Vein endothelial cell (primary cell): Measurements from ENCODE around the gene MPG. TPM values are rescaled to one million over a fixed set of nuclear protein-coding genes. Genes with fewer than 3 reads are reported as not detected.

Source experiments
- small RNA-seq: library from RNA; depleted of rRNA; stranded (forward); fragments of <200 nt; gene quantifications from one replicate; pipeline ENCODE3, GENCODE V24; 2012
- total RNA-seq: library from RNA; depleted of rRNA; stranded (reverse); fragments of >200 nt; gene quantifications from 2 replicates; pipeline ENCODE4 v1.2.3, GENCODE V29; 2012

MPG gene, protein sequence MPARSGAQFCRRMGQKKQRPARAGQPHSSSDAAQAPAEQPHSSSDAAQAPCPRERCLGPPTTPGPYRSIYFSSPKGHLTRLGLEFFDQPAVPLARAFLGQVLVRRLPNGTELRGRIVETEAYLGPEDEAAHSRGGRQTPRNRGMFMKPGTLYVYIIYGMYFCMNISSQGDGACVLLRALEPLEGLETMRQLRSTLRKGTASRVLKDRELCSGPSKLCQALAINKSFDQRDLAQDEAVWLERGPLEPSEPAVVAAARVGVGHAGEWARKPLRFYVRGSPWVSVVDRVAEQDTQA
- 108 and 171 TPM in 2 replicates for total RNA-seq

GRCh38 chr16:77807-78443 lies at the start of gene MPG:
MPG (plus strand) TSS chr16:78225; CDS start chr16:78310, 85 bp downstream.

GRCh38 chr16:53346-54236 lies 24.4 kb upstream of the MPG start, which contains the start of the genes POLR3K and SNRNP25:
POLR3K (minus strand) TSS chr16:53608; CDS start chr16:53586, 22 bp downstream.
SNRNP25 (plus strand) TSS chr16:53828; CDS start chr16:54017, 189 bp downstream.

DNA sequence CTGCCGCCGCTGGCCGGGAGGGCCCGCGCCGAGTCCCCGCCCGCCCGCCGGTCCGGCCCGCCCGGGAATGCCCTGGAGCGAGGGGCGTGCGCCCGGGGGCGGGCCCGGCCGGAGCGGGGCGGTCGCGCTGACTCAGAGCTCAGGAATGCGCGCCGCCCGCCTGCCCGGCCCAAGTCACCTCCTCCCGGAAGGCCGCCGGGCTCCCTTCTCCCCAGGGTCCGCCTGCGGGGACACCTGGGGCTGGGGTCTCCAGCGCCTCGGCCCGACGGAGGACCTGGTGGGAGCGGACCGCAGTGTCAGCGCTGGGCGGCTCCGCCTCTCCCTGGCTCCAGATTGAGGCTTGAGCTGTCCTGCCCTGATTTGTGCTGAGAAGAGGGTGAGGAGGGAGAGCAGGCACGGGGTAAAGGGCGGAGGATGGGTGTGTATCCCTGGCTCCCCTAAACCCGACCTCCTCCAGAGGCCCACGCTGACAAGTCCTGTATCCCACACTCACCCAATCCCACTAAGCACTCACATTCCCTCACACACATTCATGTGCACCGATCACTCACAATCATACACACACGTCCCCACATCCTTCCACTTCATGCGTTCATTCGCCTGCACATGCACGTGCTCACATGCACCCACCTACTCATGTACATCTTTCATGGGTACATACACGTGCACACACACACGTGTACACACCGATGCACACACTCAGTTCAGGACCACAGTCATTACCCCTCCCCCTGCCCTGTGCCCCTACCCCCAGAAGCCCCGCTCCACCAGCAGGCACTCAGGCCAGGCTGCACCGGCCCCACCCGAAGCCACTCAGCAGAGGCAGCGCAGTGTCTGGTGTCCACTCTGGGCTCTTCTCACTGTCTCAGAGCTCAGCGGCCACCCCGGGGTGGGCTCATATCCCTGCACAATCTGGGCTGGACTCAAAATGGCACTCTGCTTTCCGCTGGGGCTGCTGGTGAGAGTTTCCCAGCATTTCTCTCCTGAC lies 5.2 kb upstream of the MPG start, which contains the start of gene RHBDF1:
RHBDF1 (minus strand) TSS at position 71 of the 988 bp plus-strand sequence. CDS start 7,616 bp downstream, outside the sequence.

Small RNA genes within 50 kb of the gene (small RNA-seq; reads per million reads assigned to genes)
- not detected for gene Z69720.2

Other genes starting within 250 kb of the MPG start
- gene POLR3K, start 24.6 kb upstream of the MPG start, total RNA-seq = 4.9 and 5.2 TPM in 2 replicates
- 18.3 and 22.1 TPM in 2 replicates for gene SNRNP25, start 24.4 kb upstream of the MPG start, total RNA-seq
- gene RHBDF1, start 5.6 kb upstream of the MPG start, total RNA-seq = 27.1 and 29.2 TPM in 2 replicates
- gene NPRL3, start 60.4 kb downstream of the MPG start, total RNA-seq = 13.5 and 14.7 TPM in 2 replicates
- gene HBZ, start 74.4 kb downstream of the MPG start, total RNA-seq = not detected in 2 replicates
- gene HBM, start 87.8 kb downstream of the MPG start, total RNA-seq = not detected in 2 replicates
- gene HBA2, start 94.7 kb downstream of the MPG start, total RNA-seq = not detected in 2 replicates
- gene HBA1, start 98.5 kb downstream of the MPG start, total RNA-seq = not detected in 2 replicates
- 1.1 and 1.3 TPM in 2 replicates for gene HBQ1, start 102.2 kb downstream of the MPG start, total RNA-seq
- gene LUC7L, start 151.2 kb downstream of the MPG start, total RNA-seq = 42.5 and 45.9 TPM in 2 replicates
- gene FAM234A, start 156.6 kb downstream of the MPG start, total RNA-seq = 83.6 and 104 TPM in 2 replicates
- 1.7 and 2.9 TPM in 2 replicates for gene RGS11, start 197.7 kb downstream of the MPG start, total RNA-seq
- 0.57 and 2.3 TPM in 2 replicates for gene ARHGDIG, start 202.4 kb downstream of the MPG start, total RNA-seq
- gene PDIA2, start 204.9 kb downstream of the MPG start, total RNA-seq = 0.65 TPM in 1 of 2 replicates, not detected in the other